GM18498 (cell line): Measurements from ENCODE around the gene TM4SF18.

Experiments
- ATAC-seq: cut with Tn5 transposase; IDR thresholded peaks from one replicate; pipeline ENCODE4 v1.9.1; 2021; ENCODE audit warnings: mild to moderate bottlenecking, moderate library complexity; ENCODE audit not compliant: unreplicated experiment

TM4SF18 gene

DNA sequence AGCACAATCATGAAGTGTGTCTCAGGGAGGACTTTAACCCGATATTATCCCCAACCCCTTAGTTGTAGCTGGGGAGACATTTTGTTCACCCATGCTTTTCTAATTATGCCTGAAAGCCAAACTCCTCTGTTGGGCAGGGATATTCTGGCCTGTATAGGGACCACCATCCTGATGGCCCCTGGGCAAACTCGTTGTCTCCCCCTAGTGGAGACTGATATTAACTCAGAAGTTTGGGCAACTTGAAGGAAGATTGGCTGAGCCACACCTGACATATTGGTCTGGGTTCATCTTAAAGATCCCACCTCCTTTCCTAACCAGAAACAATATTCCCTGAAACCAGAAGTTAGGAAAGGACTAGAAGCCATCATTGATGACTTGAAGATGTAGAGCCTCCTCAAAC lies 42.3 kb downstream of the TM4SF18 start:
- no peak for ATAC-seq

DNA sequence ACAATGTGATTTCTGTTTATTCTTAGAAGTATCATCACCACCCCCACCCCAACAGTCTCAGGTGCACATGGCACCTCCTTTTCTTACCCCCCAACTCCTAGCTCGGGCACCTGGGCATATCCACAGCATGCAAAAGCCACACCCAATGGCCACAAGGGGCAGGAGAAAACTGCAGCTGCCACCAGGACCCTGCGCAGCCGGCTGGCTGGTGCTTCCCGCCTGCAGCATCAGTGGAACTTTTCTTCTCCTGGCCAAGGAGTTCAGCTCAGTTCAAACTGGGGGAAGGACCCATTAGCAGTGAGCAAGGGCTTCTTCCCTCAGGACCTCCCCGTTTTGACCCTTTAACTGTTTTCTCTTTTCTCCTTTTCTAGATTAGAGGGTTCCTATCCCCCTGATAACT lies 44.8 kb downstream of the TM4SF18 start:
- ATAC-seq, result no peak

DNA sequence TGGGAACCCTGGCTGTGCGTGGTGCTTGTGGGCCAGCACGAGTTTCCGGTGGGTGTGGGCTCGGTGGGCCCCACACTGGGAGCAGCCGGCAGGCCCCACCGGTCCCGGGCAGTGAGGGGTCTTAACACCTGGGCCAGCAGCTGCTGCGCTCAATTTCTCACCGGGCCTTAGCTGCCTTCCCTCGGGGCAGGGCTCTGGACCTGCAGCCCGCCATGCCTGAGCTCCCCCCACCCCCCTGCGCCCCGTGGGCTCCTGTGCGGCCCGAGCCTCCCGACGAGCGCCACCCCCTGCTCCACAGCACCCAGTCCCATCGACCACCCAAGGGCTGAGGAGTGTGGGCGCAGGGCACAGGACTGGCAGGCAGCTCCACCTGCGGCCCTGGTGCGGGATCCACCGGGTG lies 49.4 kb downstream of the TM4SF18 start:
- no peak for ATAC-seq

DNA sequence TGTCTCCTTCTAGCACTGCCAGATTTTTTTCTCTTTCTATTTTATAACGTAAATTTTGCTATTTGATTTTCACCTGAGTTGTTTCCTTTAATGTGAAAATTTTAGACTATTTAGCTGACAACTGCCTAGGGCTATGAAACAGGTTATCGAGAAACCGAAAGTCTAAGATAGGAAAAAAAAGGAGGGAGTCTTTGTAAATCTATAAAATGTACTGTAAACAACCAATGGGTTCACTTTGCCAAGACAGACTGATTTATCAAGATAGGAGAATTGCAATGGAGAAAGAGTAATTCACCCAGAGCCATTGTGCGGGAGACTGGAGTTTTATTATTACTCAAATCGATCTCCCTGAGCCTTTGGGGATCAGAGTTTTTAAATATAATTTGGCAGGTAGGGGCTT lies 50.0 kb downstream of the TM4SF18 start:
- ATAC-seq, result no peak

DNA sequence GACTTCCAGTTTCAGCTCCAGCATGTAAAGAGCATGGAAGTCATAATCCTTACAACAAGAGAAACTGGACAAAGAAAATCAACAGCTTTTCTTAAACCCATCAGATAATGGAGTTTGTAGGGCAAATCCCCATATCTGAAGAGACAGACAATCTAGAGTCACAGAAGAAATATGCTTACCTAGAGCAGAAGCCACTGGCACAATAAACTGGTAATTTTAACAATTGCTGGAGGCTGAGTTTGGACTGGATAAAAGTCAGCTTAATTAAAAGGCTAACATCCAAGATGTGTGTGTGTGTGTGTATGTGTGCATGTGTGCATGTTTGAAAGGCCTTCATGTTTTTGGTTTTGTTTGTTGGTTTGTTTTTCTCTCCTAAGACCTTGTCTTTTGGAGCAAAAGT lies 50.6 kb downstream of the TM4SF18 start:
- ATAC-seq, result no peak

DNA sequence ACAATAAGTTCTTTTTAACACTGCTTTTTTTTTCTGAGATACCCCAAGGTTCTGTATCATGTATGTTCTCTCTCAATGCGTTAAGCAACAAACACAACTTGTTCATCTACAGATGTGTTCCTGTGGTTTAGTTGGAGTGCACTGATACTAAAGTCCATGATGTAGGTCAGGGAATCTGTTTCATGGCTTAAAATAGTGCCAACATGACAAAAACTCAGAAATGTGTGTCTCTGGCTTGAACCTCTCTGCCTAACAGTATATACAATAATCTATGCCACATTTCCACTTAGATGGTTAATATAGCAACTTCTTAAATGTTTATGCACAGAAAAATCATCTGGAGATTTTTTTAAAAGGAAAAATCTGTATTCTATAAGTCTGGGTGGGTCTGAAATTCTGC lies 51.1 kb downstream of the TM4SF18 start:
- ATAC-seq, result no peak

DNA sequence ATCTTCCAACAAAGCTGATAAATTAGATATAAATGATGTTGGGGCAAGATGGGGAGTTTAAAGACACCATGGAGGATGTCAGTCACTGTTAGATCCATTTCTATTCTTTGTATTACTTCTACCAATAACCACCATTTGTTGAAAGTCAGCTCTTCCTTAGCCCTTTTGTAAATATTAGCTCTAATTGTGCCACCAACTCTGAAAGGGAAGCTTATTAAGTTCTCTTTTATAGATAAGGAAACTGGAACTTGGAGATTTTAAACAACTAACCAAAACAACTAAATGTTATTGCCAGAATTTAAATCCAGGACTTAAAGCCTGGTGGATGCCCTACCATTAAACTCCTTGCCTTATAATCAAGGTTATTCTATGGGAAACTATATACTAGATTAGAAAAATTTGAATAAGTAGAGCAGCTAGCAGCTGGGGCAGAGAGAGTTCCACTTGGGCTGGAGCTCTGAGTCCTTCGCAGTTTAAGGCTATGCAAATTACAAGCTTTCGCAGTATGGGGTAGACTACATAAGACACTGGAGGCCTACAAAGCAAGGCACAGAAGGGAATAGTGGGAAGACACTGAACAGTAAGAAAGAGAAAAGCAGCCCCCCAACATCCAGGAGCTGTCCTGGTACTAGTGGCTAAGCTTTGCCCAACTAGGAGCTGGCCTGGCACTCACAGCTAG lies 52.6 kb downstream of the TM4SF18 start:
- ATAC-seq, result no peak

DNA sequence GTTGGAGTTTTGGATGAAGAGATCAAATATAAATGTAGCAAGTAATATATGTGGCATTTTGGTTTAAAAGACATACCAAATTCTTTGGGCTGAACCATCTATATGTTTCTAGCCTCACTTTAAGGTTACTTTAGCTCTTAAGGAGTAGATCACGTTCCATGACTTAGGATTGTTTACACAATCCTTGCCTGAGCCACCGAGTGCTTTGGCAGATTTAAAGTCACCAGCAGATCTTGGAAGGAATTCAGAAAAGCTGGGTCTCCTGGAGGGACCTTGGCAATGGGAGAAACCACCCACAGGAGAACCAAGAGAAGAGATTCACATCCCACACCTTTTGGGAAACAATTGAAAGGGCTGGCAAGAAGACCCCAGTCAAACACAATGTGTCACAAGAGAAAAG lies 54.5 kb downstream of the TM4SF18 start:
- ATAC-seq, result no peak

DNA sequence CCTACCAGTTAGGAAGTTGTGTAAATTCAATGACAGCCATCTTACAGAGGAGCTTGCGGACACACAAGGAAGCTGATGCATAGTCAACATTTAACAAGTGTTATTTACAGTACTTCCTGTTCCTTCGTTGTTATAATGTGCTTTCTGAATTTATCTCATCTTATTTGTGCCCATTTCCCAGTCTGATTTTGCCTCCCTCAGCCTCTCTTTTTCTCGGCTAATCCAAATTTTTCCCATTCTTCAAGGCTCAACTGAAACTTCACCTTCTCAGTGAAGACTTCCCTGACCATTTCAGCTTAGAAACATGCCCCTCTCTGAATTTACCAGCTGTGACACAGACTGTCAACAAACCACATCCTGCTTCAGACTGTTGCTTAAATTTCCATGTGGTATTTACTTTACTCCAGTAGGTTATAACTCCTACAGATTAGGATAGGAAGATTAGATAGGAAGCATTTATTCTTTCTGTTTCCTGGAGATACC lies 56.1 kb downstream of the TM4SF18 start:
- peak; percentile 72 for ATAC-seq

DNA sequence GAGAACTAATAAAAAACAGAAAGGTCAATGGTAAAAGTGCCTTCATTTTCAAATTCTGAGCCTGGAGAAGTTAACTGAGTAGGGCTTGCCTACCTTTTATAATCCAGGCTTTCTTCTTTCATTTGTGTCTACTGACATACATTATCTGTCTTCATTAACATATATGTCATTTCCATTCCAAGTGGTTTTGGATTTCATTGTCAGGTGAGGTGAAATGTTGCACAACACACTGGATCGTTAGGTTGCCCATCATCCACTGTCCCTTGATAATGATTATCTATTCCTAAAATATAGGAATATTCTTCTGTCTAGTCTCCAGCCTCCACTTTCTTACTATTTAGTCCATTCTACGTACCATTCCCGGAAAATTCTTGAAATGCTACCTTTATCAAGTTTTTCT lies 56.8 kb downstream of the TM4SF18 start:
- ATAC-seq, result no peak

DNA sequence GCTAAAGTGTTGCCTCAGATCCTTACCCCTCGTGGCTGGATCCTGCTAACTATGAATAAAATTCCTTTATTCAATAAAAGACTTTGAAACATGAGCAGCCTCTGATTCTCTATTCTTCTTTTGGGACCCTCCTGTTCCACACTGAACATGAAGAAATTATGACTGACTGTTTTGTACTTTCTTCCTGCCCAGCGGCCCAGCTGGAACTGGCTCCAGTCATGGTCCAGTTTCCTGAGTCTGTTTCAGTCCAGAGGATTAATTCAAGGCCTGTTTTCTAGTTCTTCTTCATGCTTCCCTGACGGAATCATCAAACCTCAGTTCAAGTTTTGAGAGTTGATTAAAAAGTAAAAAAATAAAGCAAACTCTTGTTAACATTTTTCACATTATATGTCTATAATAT lies 59.2 kb downstream of the TM4SF18 start:
- ATAC-seq, result no peak

DNA sequence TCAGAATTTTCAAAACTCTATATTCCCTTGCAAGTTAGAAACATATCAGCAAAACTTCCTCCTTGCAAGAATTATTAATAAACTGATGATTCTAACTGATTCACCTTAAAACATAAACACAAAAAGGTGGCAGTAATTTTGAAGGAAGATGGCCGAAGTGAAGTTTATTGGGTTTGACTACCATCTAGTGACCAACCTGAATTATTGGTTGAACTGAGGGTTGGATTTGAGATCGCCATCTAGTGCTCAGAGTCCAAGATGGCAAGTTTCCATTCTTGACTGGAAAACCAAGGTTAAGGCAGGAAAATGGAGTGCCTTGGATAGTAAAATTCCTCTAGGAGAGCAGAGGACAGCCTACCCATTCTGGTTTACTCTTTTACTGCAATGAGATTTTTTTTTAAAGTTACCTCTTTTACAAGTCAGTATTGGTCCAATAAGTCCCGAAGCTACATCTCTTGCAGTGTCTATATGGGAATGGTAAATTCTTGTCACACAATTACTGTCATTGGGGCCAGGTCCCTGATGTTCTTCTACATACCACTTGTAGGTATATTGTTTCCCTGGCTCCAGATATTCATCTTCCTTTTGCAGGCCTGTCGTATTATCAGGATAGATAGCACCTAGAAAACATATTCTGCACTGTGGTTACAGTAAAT lies 60.2 kb downstream of the TM4SF18 start:
- peak; percentile 77 for ATAC-seq

DNA sequence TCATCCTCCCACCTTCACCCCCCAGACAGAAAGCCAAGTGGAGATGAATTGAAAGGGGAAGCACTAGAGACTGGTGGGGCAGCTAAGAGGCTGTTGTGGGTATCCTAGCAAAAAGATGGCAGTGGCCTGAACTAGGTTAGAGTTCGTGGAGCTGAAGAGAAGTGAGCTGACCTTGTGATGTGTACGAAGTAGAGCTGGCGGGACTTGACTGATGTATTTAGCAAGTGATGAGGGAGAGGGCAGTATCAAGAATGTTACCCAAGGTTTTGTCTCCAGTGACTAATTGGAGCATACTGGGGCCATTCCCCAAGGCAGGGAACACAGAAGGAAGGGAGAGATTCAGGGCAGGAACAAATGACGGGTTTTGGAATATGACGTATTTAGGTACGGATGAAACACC lies 61.8 kb downstream of the TM4SF18 start:
- ATAC-seq, result no peak

DNA sequence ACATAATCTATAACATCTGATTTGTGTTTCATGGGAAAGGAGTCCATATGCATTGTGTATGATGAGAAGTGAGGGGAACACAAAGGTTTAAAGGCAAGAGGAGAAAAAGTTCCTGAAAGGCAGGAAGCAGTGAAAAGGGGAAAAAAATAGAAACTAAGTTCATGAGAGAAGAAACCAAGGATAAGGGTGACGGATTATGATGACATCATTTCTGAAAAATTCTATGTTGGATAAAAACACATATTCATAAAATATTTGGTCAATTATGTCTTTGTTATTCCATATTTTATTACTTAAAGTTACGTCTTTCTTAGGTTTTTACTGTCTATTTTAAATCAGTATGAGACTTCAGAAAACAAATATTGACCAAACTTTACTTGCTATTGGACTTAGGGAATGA lies 63.3 kb downstream of the TM4SF18 start:
- ATAC-seq, result no peak

DNA sequence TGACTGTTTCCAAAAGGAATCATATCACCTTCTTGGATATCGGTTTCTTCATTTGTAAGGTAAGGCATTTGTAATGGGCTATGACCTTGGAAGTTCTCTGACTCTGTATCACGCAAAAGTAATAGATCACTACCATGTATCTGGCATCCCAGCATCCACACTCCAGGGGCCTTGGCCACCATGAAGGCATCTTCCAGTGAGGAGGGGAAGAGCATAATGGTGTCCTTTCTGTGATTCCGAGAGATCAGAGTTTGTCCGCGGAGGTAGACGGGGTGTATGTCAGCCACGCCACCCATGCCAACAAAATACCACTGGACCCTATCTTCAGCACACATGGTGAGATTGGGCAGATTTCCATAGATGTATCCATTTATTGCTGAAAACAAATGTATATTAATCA lies 63.7 kb downstream of the TM4SF18 start:
- ATAC-seq, result no peak
